Measurements from ENCODE around the gene PTCD2. TPM values are rescaled to one million over a fixed set of nuclear protein-coding genes. Genes with fewer than 3 reads are reported as not detected.

The PTCD2 gene
- total and polyA plus RNA-seq, 2 of the 8 experiments (the other 6 are each of a cell fraction or from before 2014, with no cell fraction given), result 7.3 to 15.4 TPM

Small RNAs within 50 kb of the gene (small RNA-seq; reads per million reads assigned to genes)
- not detected for gene RN7SL153P (ENCODE audit: insufficient read depth)

Other genes with a start within 250 kb of the PTCD2 start
- gene MAP1B, start 212.9 kb upstream of the PTCD2 start, total RNA-seq (2021; fragmentation: NEBNext Ultra II Directional; extraction: Animal tissue kit (Norgen Biotek cat#: 25700)), result 120 TPM in 2 replicates
- 24.5 and 70.4 TPM in 2 replicates for gene MAP1B, start 212.9 kb upstream of the PTCD2 start, polyA plus RNA-seq (2011; rRNA removed)
- gene MRPS27, start 133 bp upstream of the PTCD2 start, total RNA-seq (2021; fragmentation: NEBNext Ultra II Directional; extraction: Animal tissue kit (Norgen Biotek cat#: 25700)), result 102 and 105 TPM in 2 replicates
- gene MRPS27, start 133 bp upstream of the PTCD2 start, polyA plus RNA-seq (2011; rRNA removed), result 86.1 and 93.2 TPM in 2 replicates
- gene ZNF366, start 187.0 kb downstream of the PTCD2 start, total RNA-seq (2021; fragmentation: NEBNext Ultra II Directional; extraction: Animal tissue kit (Norgen Biotek cat#: 25700)), result not detected in 2 replicates
- not detected in 2 replicates for gene ZNF366, start 187.0 kb downstream of the PTCD2 start, polyA plus RNA-seq (2011; rRNA removed)

Data from H1 (cell line).